ENCODE measurements around the gene TSPAN9.

Gene TSPAN9

DNA sequence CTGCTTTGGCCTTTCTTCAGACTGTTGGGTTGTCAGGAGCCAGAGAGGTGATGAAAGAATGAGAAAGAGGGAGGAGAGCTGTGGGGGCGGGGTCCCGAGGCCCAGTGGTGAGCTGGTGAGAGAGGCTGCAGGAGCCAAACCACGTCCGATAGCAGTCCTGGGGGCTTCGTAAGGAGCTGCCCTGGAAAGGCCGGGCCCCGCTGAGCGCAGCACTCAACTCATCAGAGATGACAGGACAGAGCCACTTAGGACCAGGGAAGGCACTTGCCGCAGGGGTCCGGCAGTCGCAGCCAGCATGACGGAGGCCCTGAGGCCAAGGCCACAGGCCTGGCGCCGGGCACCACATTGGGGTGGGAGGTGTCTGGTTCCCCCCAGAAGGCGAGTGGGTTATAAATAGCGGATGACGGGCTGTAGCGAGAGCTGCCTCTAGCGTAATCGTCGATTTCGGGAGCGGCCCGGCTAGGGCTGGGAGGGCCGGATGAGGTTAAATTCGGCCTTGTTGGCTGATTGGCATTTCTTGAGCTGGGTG lies 179.0 kb downstream of the TSPAN9 start:
- Histone ChIP-seq H3K27me3 (ENCODE audit: low read length) (no peaks in the 10 kb centered on the region), H4K20me1 (ENCODE audit: low read depth, low read length) (no peaks in the 10 kb centered on the region), H3K27ac (ENCODE audit: low read depth, low read length) (no peak overlapping the region), H3F3A (ENCODE audit: insufficient read depth) (no peaks in the 10 kb centered on the region), H3K79me2 (ENCODE audit: insufficient read depth, low read length) (no peaks in the 10 kb centered on the region), H3K4me2 (ENCODE audit: low read depth, low read length, poor library complexity, severe bottlenecking) (no peak overlapping the region), H3K9me3 (ENCODE audit: insufficient read depth, low read length) (no peaks in the 10 kb centered on the region), H2AFZ (ENCODE audit: low read depth, low read length, severe bottlenecking) (no peak overlapping the region), H3K9ac (ENCODE audit: low read length) (no peak overlapping the region), H3K4me3 (ENCODE audit: insufficient read depth, low read length, poor library complexity, severe bottlenecking) (no peak overlapping the region), H3K36me3 (ENCODE audit: low read length) (no peaks in the 10 kb centered on the region), H3K9me2 (replicated peaks; ENCODE audit: insufficient read depth, low read length) (no peaks in the 10 kb centered on the region)
- TF ChIP-seq EZH2phosphoT487 (conservative IDR thresholded peaks at IDR 0.05; ENCODE audit: low read length): no peak
- TF ChIP-seq, protein P1, sequence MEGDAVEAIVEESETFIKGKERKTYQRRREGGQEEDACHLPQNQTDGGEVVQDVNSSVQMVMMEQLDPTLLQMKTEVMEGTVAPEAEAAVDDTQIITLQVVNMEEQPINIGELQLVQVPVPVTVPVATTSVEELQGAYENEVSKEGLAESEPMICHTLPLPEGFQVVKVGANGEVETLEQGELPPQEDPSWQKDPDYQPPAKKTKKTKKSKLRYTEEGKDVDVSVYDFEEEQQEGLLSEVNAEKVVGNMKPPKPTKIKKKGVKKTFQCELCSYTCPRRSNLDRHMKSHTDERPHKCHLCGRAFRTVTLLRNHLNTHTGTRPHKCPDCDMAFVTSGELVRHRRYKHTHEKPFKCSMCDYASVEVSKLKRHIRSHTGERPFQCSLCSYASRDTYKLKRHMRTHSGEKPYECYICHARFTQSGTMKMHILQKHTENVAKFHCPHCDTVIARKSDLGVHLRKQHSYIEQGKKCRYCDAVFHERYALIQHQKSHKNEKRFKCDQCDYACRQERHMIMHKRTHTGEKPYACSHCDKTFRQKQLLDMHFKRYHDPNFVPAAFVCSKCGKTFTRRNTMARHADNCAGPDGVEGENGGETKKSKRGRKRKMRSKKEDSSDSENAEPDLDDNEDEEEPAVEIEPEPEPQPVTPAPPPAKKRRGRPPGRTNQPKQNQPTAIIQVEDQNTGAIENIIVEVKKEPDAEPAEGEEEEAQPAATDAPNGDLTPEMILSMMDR (IDR thresholded peaks at IDR 0.05; ENCODE audit: insufficient read depth, low read length, poor library complexity, severe bottlenecking): no peak

DNA sequence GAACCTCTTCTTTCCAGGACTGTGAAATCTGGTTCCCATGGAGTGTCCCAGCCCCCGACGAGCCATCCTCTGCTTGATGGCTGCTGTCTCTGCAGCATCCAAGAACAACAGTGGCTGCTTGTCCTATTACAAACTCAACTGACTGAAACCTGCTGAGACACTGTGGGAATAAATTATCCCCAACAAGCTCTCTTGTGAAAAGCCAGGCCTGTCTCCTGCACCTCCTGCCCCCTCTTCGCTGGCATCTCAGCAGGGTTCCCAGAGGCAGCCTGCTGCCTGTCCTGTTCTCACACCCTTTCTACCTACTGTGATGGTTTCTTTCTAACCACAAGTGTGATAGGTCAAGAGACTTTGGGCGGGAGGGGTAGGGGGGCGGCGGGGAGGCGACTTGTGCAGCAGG lies 180.2 kb downstream of the TSPAN9 start:
- no peaks in the 10 kb centered on the region for H3K79me2 ChIP-seq (ENCODE audit: insufficient read depth, low read length)
- no peaks in the 10 kb centered on the region for H3K9me3 ChIP-seq (ENCODE audit: insufficient read depth, low read length)
- no peak overlapping the region for H3K4me3 ChIP-seq (ENCODE audit: insufficient read depth, low read length, poor library complexity, severe bottlenecking)
- H3F3A ChIP-seq (ENCODE audit: insufficient read depth): no peaks in the 10 kb centered on the region
- no peaks in the 10 kb centered on the region for H3K36me3 ChIP-seq (ENCODE audit: low read length)
- H3K27me3 ChIP-seq (ENCODE audit: low read length): no peaks in the 10 kb centered on the region
- no peak overlapping the region for H3K9ac ChIP-seq (ENCODE audit: low read length)
- H3K9me2 ChIP-seq (replicated peaks; ENCODE audit: insufficient read depth, low read length): no peaks in the 10 kb centered on the region
- H3K4me2 ChIP-seq (ENCODE audit: low read depth, low read length, poor library complexity, severe bottlenecking): no peak overlapping the region
- TF ChIP-seq EZH2phosphoT487 (conservative IDR thresholded peaks at IDR 0.05; ENCODE audit: low read length): no peak
- TF ChIP-seq, protein P1 (IDR thresholded peaks at IDR 0.05; ENCODE audit: insufficient read depth, low read length, poor library complexity, severe bottlenecking): no peak
- H2AFZ ChIP-seq (ENCODE audit: low read depth, low read length, severe bottlenecking): no peak overlapping the region
- H4K20me1 ChIP-seq (ENCODE audit: low read depth, low read length): no peaks in the 10 kb centered on the region
- H3K27ac ChIP-seq (ENCODE audit: low read depth, low read length): no peak overlapping the region

DNA sequence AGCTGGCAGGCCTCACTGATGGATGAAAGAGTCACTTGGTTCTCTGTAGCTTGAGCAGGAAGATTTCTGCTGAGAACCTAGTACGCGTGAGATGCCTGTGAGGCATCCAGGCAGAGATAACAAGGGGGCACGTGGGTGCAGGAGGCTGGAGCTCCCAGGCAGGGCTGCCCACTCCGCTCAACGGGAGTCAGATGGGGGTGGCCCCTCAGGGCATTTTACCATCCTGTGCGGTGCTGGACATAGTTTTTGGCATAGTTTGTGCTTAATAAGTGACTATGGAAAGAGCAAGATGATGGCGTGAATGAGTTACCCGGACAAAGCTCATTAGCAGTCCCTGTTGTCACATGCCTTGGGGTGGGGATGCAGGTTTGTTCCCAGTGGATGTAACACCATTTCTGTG lies 182.8 kb downstream of the TSPAN9 start:
- Histone ChIP-seq H3K9ac (ENCODE audit: low read length) (no peak overlapping the region), H2AFZ (ENCODE audit: low read depth, low read length, severe bottlenecking) (no peak overlapping the region), H3K9me2 (replicated peaks; ENCODE audit: insufficient read depth, low read length) (no peaks in the 10 kb centered on the region), H4K20me1 (ENCODE audit: low read depth, low read length) (no peaks in the 10 kb centered on the region), H3K4me3 (ENCODE audit: insufficient read depth, low read length, poor library complexity, severe bottlenecking) (no peak overlapping the region), H3K36me3 (ENCODE audit: low read length) (no peaks in the 10 kb centered on the region), H3K79me2 (ENCODE audit: insufficient read depth, low read length) (no peaks in the 10 kb centered on the region), H3K27ac (ENCODE audit: low read depth, low read length) (no peak overlapping the region), H3K9me3 (ENCODE audit: insufficient read depth, low read length) (no peaks in the 10 kb centered on the region), H3F3A (ENCODE audit: insufficient read depth) (no peaks in the 10 kb centered on the region), H3K4me2 (ENCODE audit: low read depth, low read length, poor library complexity, severe bottlenecking) (no peak overlapping the region), H3K27me3 (ENCODE audit: low read length) (no peaks in the 10 kb centered on the region)
- TF ChIP-seq, protein P1 (IDR thresholded peaks at IDR 0.05; ENCODE audit: insufficient read depth, low read length, poor library complexity, severe bottlenecking): no peak
- no peak for TF ChIP-seq EZH2phosphoT487 (conservative IDR thresholded peaks at IDR 0.05; ENCODE audit: low read length)

Data from SU-DHL-6 (cell line).